Measurements from ENCODE around the gene EML4. TPM values are rescaled to one million over a fixed set of nuclear protein-coding genes. Genes with fewer than 3 reads are reported as not detected.
A peak's percentile ranks its signal among the peaks of the same experiment; 100 is the strongest.

EML4 gene
- total and polyA plus RNA-seq, 9 of the 15 experiments (the other 6 are each of a cell fraction or from before 2014, with no cell fraction given): 14.7 to 48.3 (median 36.5) TPM

DNA sequence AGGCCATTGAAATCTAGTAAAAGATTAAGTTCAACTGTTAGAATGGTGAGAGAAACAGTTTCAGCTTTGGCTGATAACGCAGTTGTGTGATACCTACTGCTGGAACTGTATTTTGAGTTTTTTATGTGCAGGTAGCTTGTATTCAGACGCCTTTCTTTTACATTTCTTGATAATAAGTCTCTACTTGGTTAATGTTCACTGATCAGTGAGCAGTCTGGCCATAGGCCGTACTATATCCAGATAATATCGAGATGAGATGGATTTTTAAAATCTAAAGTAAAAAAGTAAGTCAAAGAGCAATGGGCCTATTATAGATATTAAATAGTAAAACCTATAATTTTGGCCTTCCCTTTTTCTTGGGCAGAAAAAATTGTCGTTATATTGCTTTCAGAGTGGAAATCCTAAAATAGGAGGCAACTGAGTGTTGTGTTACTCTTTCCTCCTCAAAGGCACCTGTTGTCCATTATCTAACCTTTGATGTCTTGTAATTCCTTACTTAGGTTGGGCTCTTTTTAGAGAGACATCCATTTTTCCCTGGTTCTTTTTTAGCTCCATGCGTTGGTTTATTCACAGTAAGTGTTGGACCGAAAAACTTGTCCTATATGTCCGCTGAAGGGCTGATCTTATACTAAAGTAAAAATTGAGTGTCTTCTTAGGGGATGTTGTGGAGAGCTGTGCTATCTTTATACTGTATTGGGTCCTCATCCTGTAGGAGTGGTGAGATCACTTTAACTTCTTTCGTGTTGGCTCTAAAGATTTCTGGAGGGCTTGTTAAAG lies 1.7 kb downstream of the EML4 start:
- Histone ChIP-seq H3K9ac (ENCODE audit: insufficient read depth in 1 of 2, low read depth in 2 of 2, low read length in 2 of 2) (peak overlapping the region in 1 of 2 experiments; percentile 84; a peak in 2 of 4 replicates), H3K4me1 (replicated peaks in 1 of 2; ENCODE audit: control insufficient read depth in 2 of 2, insufficient read depth in 2 of 2, low read length in 2 of 2) (peaks cover 12 to 22% of the 10 kb centered on the region in 2 experiments; a peak in 4 of 5 replicates), H3K4me2 (ENCODE audit: insufficient read depth, low read length) (peak overlapping the region; percentile 86), H4K20me1 (replicated peaks; ENCODE audit: control insufficient read depth, insufficient read depth, low read length) (no peaks in the 10 kb centered on the region), H3K27me3 (ENCODE audit: control insufficient read depth in 2 of 2, insufficient read depth in 2 of 2, low read length in 2 of 2) (no peaks in the 10 kb centered on the region), H2AFZ (ENCODE audit: low read depth, low read length) (no peak overlapping the region), H3K79me2 (ENCODE audit: control insufficient read depth, insufficient read depth, low read length) (peaks cover 40% of the 10 kb centered on the region), H3K36me3 (ENCODE audit: control insufficient read depth, insufficient read depth, low read length) (no peaks in the 10 kb centered on the region; the same call in 2 of the 3 replicates), H3K27ac (ENCODE audit: extremely low read depth, low read depth, low read length) (no peak overlapping the region), H3K4me3 (peak overlapping the region; percentile 62), H3K9me1 (ENCODE audit: control insufficient read depth, insufficient read depth, low read length) (no peaks in the 10 kb centered on the region), H3K9me3 (replicated peaks; ENCODE audit: control insufficient read depth, insufficient read depth, low read depth, low read length) (peaks cover 5% of the 10 kb centered on the region; the same call in 1 of the 2 replicates)
- ATAC-seq (no peak), DNase-seq (ENCODE audit: extremely low read depth in 1 of 4, low spot score in 3 of 4) (no peak), FAIRE-seq (peak; percentile 73)
- POLR2A ChIA-PET: interaction anchor here (1.2 to 1.6 kb wide), 4 partner anchors 9 to 29 kb away, joined by 3 to 7 read pairs (median 5); no protein-coding TSS in a partner anchor
- no TSS peak for BruUV-seq (replicated peaks)
- intact Hi-C loops (cut with micrococcal nuclease) (loop anchor here (5.0 kb wide), 1 partner anchor 39 kb away; no protein-coding TSS in a partner anchor), in situ Hi-C loops (cut with MboI) (no loop called here)
- CTCF ChIA-PET (ENCODE audit: low intra/inter-chr PET ratio): no interaction called here
- 24% methylated on average over 9 of the region's 9 CpGs for WGBS (ENCODE audit: insufficient coverage, low coverage, missing lambda C conversion rate)
- TF ChIP-seq RBFOX2 (IDR thresholded peaks at IDR 0.05; ENCODE audit: low read depth, low read length) (no peak; the same call in 1 of the 2 replicates), PHF20 (IDR thresholded peaks at IDR 0.05; ENCODE audit: partially characterized antibody) (no peak), ZFX (CRISPR knock-in tag; IDR thresholded peaks at IDR 0.05) (no peak), BMI1 (IDR thresholded peaks at IDR 0.05; ENCODE audit: low read length) (no peak), PHB2 (IDR thresholded peaks at IDR 0.05; ENCODE audit: low read depth) (no peak), MYBL2 (IDR thresholded peaks at IDR 0.05; ENCODE audit: low read depth) (no peak), MYBL2 (CRISPR knock-in tag; IDR thresholded peaks at IDR 0.05; ENCODE audit: borderline replicate concordance) (no peak), HDAC2 (IDR thresholded peaks at IDR 0.05) (no peak)
